KMS-11 (cell line): ENCODE measurements around the gene PRR19.

Experiments used
- H2AFZ ChIP-seq: fragments of 200-600 bp; sonication (generic); 2 replicates; pipeline ENCODE4 v1.6.1; 2016; ENCODE audit warnings: antibody characterized with exemption, mixed run types, low read depth
- H3K27ac ChIP-seq: fragments of 200-600 bp; sonication (generic); 2 replicates; pipeline ENCODE4 v1.6.1; 2016; ENCODE audit warnings: mild to moderate bottlenecking, mixed run types
- H3K27me3 ChIP-seq: fragments of 200-600 bp; sonication (generic); 2 replicates; pipeline ENCODE4 v1.6.1; 2017; ENCODE audit warnings: mild to moderate bottlenecking, low read depth, mixed run types, moderate library complexity; ENCODE audit not compliant: insufficient read depth
- H3K36me3 ChIP-seq: fragments of 200-600 bp; sonication (generic); 2 replicates; pipeline ENCODE4 v1.6.1; 2017; ENCODE audit warnings: mild to moderate bottlenecking, mixed run types; ENCODE audit not compliant: insufficient read depth
- H3K4me1 ChIP-seq: fragments of 200-600 bp; sonication (generic); 2 replicates; pipeline ENCODE4 v1.6.1; 2016; ENCODE audit warnings: mild to moderate bottlenecking, low read depth, mixed run types; ENCODE audit not compliant: poor library complexity, severe bottlenecking
- H3K4me2 ChIP-seq: fragments of 200-600 bp; sonication (generic); 2 replicates; pipeline ENCODE4 v1.7.0; 2016; ENCODE audit warnings: mild to moderate bottlenecking, mixed run types
- H3K4me3 ChIP-seq: fragments of 200-600 bp; sonication (generic); IDR thresholded peaks from 2 replicates; pipeline ENCODE4 v1.6.1; 2017; ENCODE audit warnings: low read depth, low read length, mixed read lengths; ENCODE audit not compliant: insufficient read depth
- H3K79me2 ChIP-seq: fragments of 200-600 bp; sonication (generic); 2 replicates; pipeline ENCODE4 v1.6.1; 2016; ENCODE audit warnings: low read depth, mixed run types; ENCODE audit not compliant: insufficient read depth
- H3K9ac ChIP-seq: fragments of 200-600 bp; sonication (generic); 2 replicates; pipeline ENCODE4 v1.6.1; 2016; ENCODE audit warnings: mild to moderate bottlenecking, mixed run types
- H4K20me1 ChIP-seq: fragments of 200-600 bp; sonication (generic); 2 replicates; pipeline ENCODE4 v1.6.1; 2016; ENCODE audit warnings: mild to moderate bottlenecking, mixed run types; ENCODE audit not compliant: insufficient read depth
- TF ChIP-seq, protein P1 (sequence below): fragments of 200-600 bp; sonication (generic); conservative IDR thresholded peaks from 2 replicates; pipeline ENCODE4 v1.6.1; 2017; ENCODE audit warnings: low read depth, mild to moderate bottlenecking, antibody characterized with exemption, low read length, moderate library complexity, mixed read lengths

PRR19 gene

DNA sequence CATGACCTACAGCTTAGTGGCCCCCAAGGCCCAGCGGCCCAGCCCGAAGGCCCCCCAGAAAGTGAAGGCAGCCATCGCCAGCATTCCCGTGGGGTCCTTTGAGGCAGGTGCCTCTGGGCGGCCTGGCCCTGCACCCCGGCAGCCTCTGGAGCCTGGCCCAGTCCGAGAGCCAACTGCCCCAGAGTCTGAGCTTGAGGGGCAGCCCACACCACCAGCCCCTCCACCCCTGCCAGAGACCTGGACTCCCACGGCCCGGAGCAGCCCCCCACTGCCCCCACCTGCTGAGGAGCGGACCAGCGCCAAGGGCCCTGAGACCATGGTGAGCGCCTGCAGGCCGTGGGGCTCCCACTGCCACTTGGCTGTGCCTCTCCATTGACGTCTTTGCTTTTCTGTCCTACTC lies 9.0 kb upstream of the PRR19 start:
- Histone ChIP-seq H3K4me3 (no peak overlapping the region), H3K79me2 (no peaks in the 10 kb centered on the region), H3K4me2 (no peak overlapping the region), H3K36me3 (no peaks in the 10 kb centered on the region; the same call in 1 of the 2 replicates), H3K27ac (no peak overlapping the region), H2AFZ (no peak overlapping the region), H3K9ac (no peak overlapping the region), H4K20me1 (no peaks in the 10 kb centered on the region), H3K4me1 (peaks cover 5% of the 10 kb centered on the region), H3K27me3 (no peaks in the 10 kb centered on the region)
- TF ChIP-seq, protein P1, sequence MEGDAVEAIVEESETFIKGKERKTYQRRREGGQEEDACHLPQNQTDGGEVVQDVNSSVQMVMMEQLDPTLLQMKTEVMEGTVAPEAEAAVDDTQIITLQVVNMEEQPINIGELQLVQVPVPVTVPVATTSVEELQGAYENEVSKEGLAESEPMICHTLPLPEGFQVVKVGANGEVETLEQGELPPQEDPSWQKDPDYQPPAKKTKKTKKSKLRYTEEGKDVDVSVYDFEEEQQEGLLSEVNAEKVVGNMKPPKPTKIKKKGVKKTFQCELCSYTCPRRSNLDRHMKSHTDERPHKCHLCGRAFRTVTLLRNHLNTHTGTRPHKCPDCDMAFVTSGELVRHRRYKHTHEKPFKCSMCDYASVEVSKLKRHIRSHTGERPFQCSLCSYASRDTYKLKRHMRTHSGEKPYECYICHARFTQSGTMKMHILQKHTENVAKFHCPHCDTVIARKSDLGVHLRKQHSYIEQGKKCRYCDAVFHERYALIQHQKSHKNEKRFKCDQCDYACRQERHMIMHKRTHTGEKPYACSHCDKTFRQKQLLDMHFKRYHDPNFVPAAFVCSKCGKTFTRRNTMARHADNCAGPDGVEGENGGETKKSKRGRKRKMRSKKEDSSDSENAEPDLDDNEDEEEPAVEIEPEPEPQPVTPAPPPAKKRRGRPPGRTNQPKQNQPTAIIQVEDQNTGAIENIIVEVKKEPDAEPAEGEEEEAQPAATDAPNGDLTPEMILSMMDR = no peak

DNA sequence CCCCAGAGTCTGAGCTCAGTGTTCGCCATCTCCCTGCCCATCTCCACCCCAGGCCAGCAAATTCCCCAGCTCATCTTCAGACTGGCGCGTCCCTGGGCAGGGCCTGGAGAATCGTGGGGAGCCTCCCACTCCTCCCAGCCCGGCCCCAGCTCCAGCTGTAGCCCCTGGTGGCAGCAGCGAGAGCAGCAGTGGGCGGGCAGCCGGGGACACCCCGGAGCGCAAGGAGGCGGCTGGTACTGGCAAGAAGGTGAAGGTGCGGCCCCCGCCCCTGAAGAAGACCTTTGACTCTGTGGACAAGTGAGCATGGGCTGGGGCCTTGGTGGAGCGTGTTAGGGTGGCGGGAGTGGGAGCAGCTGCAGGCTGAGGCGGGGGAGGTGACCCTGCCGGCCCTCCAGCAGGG lies 8.4 kb upstream of the PRR19 start:
- H3K27me3 ChIP-seq = no peaks in the 10 kb centered on the region
- H3K4me3 ChIP-seq = no peak overlapping the region
- no peak overlapping the region for H3K4me2 ChIP-seq
- H3K36me3 ChIP-seq = no peaks in the 10 kb centered on the region; the same call in 1 of the 2 replicates
- no peak overlapping the region for H2AFZ ChIP-seq
- no peak overlapping the region for H3K27ac ChIP-seq
- H3K9ac ChIP-seq = no peak overlapping the region
- TF ChIP-seq, protein P1 = no peak
- H4K20me1 ChIP-seq = no peaks in the 10 kb centered on the region
- peaks cover 5% of the 10 kb centered on the region for H3K4me1 ChIP-seq
- no peaks in the 10 kb centered on the region for H3K79me2 ChIP-seq

DNA sequence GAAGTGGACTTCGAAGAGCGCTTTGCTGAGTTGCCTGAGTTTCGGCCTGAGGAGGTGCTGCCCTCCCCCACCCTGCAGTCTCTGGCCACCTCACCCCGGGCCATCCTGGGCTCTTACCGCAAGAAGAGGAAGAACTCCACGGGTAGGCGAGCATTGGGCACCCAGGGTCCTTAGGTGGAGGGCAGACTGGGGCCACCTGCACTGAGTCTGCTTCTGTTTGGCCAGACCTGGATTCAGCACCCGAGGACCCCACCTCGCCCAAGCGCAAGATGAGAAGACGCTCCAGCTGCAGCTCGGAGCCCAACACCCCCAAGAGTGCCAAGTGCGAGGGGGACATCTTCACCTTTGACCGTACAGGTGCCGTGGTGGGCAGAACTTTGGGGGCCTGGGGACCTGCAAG lies 8.0 kb upstream of the PRR19 start:
- TF ChIP-seq, protein P1 = no peak
- no peak overlapping the region for H2AFZ ChIP-seq
- H3K9ac ChIP-seq = no peak overlapping the region
- H3K4me2 ChIP-seq = no peak overlapping the region
- no peaks in the 10 kb centered on the region for H3K79me2 ChIP-seq
- H3K27me3 ChIP-seq = no peaks in the 10 kb centered on the region
- no peak overlapping the region for H3K27ac ChIP-seq
- H3K4me1 ChIP-seq = peaks cover 5% of the 10 kb centered on the region
- no peaks in the 10 kb centered on the region; the same call in 1 of the 2 replicates for H3K36me3 ChIP-seq
- H3K4me3 ChIP-seq = no peak overlapping the region
- H4K20me1 ChIP-seq = no peaks in the 10 kb centered on the region

DNA sequence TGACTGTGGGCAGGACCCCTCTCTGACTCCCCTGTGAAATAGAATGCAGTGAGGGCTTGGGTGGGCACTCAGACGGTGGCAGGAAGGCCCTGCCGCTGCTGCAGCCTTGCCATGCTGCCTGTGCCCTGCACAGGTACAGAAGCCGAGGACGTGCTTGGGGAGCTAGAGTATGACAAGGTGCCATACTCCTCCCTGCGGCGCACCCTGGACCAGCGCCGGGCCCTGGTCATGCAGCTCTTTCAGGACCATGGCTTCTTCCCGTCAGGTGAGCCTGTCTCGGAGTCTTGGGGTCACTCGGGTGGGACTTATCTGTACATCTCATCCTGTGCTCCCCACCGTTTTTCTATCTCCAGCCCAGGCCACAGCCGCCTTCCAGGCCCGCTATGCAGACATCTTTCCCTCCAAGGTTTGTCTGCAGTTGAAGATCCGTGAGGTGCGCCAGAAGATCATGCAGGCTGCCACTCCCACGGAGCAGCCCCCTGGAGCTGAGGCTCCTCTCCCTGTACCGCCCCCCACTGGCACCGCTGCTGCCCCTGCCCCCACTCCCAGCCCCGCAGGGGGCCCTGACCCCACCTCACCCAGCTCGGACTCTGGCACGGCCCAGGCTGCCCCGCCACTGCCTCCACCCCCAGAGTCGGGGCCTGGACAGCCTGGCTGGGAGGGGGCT lies 7.3 kb upstream of the PRR19 start:
- Histone ChIP-seq H3K79me2 (no peaks in the 10 kb centered on the region), H3K27ac (no peak overlapping the region), H3K9ac (no peak overlapping the region), H3K4me2 (no peak overlapping the region), H3K27me3 (no peaks in the 10 kb centered on the region), H4K20me1 (no peaks in the 10 kb centered on the region), H3K4me3 (no peak overlapping the region), H3K36me3 (no peaks in the 10 kb centered on the region; the same call in 1 of the 2 replicates), H3K4me1 (peaks cover 5% of the 10 kb centered on the region), H2AFZ (no peak overlapping the region)
- TF ChIP-seq, protein P1 = no peak
